Neural cell (in vitro differentiated cells): ENCODE results near the gene CPNE2. TPM values are rescaled to one million over a fixed set of nuclear protein-coding genes. Genes with fewer than 3 reads are reported as not detected.

Experiments
- H2AFZ ChIP-seq: fragments of 200-600, 300-800 bp; sonication (generic), shearing (Covaris generic); 2 replicates; pipeline ENCODE4 v1.6.0; 2014; ENCODE audit warnings: low read depth, mild to moderate bottlenecking, antibody characterized with exemption, low read length, moderate library complexity
- H3F3A ChIP-seq: fragments of 200-600 bp; shearing (Covaris generic); 2 replicates; pipeline ENCODE4 v1.6.1; 2016; ENCODE audit warnings: mild to moderate bottlenecking, moderate library complexity, mixed read lengths, antibody characterized with exemption, low read length; ENCODE audit not compliant: insufficient read depth, poor library complexity, severe bottlenecking
- H3K27ac ChIP-seq: fragments of 200-600, 300-800 bp; sonication (generic), shearing (Covaris generic); 2 replicates; pipeline ENCODE4 v1.5.1; 2014; ENCODE audit warnings: mild to moderate bottlenecking, low read length, moderate library complexity
- H3K27me3 ChIP-seq: fragments of 300-800, 200-600 bp; sonication (generic), shearing (Covaris generic); 2 replicates; pipeline ENCODE4 v1.6.0; 2014; ENCODE audit warnings: mild to moderate bottlenecking, low read depth, low read length, moderate library complexity; ENCODE audit not compliant: insufficient read depth
- H3K36me3 ChIP-seq: fragments of 300-800, 200-600 bp; sonication (generic), shearing (Covaris generic); 2 replicates; pipeline ENCODE4 v1.5.1; 2014; ENCODE audit warnings: mild to moderate bottlenecking, antibody characterized with exemption, low read length, moderate library complexity; ENCODE audit not compliant: insufficient read depth
- H3K4me2 ChIP-seq: fragments of 300-800, 200-600 bp; sonication (generic), shearing (Covaris generic); 2 replicates; pipeline ENCODE4 v1.6.0; 2014; ENCODE audit warnings: mild to moderate bottlenecking, low read length
- H3K4me3 ChIP-seq: fragments of 300-800, 200-600 bp; sonication (generic), shearing (Covaris generic); 2 replicates; pipeline ENCODE4 v1.5.1; 2014; ENCODE audit warnings: mild to moderate bottlenecking, low read length, moderate library complexity
- H3K79me2 ChIP-seq: fragments of 200-600 bp; shearing (Covaris generic); replicated peaks from 2 replicates; pipeline ENCODE4 v1.6.0; 2014; ENCODE audit warnings: mild to moderate bottlenecking, low read length, moderate library complexity; ENCODE audit not compliant: insufficient read depth
- H3K9ac ChIP-seq: fragments of 300-800, 200-600 bp; sonication (generic), shearing (Covaris generic); 2 replicates; pipeline ENCODE4 v1.6.1; 2016; ENCODE audit warnings: mild to moderate bottlenecking, low read length, mixed read lengths
- H3K9me2 ChIP-seq: fragments of 200-600 bp; shearing (Covaris generic); 2 replicates; pipeline ENCODE4 v1.6.1; 2016; ENCODE audit warnings: mild to moderate bottlenecking, low read length, mixed read lengths; ENCODE audit not compliant: insufficient read depth
- H3K9me3 ChIP-seq: fragments of 200-600, 300-800 bp; sonication (generic), shearing (Covaris generic); 2 replicates; pipeline ENCODE4 v1.6.1; 2016; ENCODE audit warnings: mild to moderate bottlenecking, mixed run types, low read length, moderate library complexity, mixed read lengths
- H4K20me1 ChIP-seq: fragments of 200-600 bp; shearing (Covaris generic); 2 replicates; pipeline ENCODE4 v1.6.1; 2016; ENCODE audit warnings: mild to moderate bottlenecking, mixed run types; ENCODE audit not compliant: insufficient read depth
- CTCF ChIP-seq: fragments of 450-650 bp; IDR thresholded peaks from 2 replicates; pipeline ENCODE4 v1.5.1; 2014; ENCODE audit warnings: antibody characterized with exemption, mild to moderate bottlenecking, moderate library complexity; ENCODE audit not compliant: poor library complexity, severe bottlenecking
- EP300 ChIP-seq: fragments of 450-650 bp; conservative IDR thresholded peaks from 2 replicates; pipeline ENCODE4 v1.6.1; 2014; ENCODE audit warnings: antibody characterized with exemption, mild to moderate bottlenecking, moderate library complexity; ENCODE audit not compliant: poor library complexity, severe bottlenecking
- EZH2 ChIP-seq: fragments of 200-600, 300-800 bp; shearing (Covaris generic), sonication (generic); IDR thresholded peaks from 2 replicates; pipeline ENCODE4 v1.6.1; 2014; ENCODE audit warnings: antibody characterized with exemption, low read length, borderline replicate concordance, mild to moderate bottlenecking; ENCODE audit not compliant: insufficient read depth, poor library complexity, severe bottlenecking
- MXI1 ChIP-seq: fragments of 450-650 bp; conservative IDR thresholded peaks from 2 replicates; pipeline ENCODE4 v1.6.1; 2014; ENCODE audit warnings: antibody characterized with exemption, mild to moderate bottlenecking; ENCODE audit not compliant: poor library complexity, severe bottlenecking
- POLR2AphosphoS5 ChIP-seq: IDR thresholded peaks from 2 replicates; pipeline ENCODE4 v1.6.1; 2012
- RAD21 ChIP-seq: fragments of 450-650 bp; conservative IDR thresholded peaks from 2 replicates; pipeline ENCODE4 v1.6.1; 2014; ENCODE audit warnings: antibody characterized with exemption, mild to moderate bottlenecking, moderate library complexity
- SMC3 ChIP-seq: fragments of 450-650 bp; conservative IDR thresholded peaks from 2 replicates; pipeline ENCODE4 v1.6.1; 2014; ENCODE audit warnings: antibody characterized with exemption, mild to moderate bottlenecking, moderate library complexity; ENCODE audit not compliant: poor library complexity
- TAF1 ChIP-seq: IDR thresholded peaks from 2 replicates; pipeline ENCODE4 v1.6.1; 2012; ENCODE audit warnings: low read depth
- polyA plus RNA-seq: library from polyadenylated mRNA; depleted of rRNA; stranded (reverse); fragments of >200 nt; gene quantifications from 2 replicates; pipeline ENCODE4 v1.2.3, GENCODE V29; 2014
- TF ChIP-seq, protein P1 (sequence below): IDR thresholded peaks from 2 replicates; pipeline ENCODE4 v1.6.1; 2012; ENCODE audit warnings: borderline replicate concordance

Gene CPNE2
- polyA plus RNA-seq, 1 donor from 2014 or later: 18.6 TPM

GRCh38 chr16:57102888-57103851 is 10.8 kb downstream of the CPNE2 start:
- Histone ChIP-seq H3K9ac (no peak overlapping the region), H4K20me1 (no peaks in the 10 kb centered on the region), H3K4me2 (no peak overlapping the region), H2AFZ (no peak overlapping the region), H3K4me3 (no peak overlapping the region), H3K79me2 (no peaks in the 10 kb centered on the region), H3K36me3 (no peaks in the 10 kb centered on the region), H3F3A (no peaks in the 10 kb centered on the region), H3K27ac (no peak overlapping the region), H3K27me3 (no peaks in the 10 kb centered on the region), H3K9me2 (no peaks in the 10 kb centered on the region), H3K9me3 (no peaks in the 10 kb centered on the region)
- TF ChIP-seq RAD21 (no peak), SMC3 (no peak), POLR2AphosphoS5 (no peak), TAF1 (no peak), EZH2 (no peak), EP300 (no peak), MXI1 (no peak), CTCF (no peak)
- TF ChIP-seq, protein P1, sequence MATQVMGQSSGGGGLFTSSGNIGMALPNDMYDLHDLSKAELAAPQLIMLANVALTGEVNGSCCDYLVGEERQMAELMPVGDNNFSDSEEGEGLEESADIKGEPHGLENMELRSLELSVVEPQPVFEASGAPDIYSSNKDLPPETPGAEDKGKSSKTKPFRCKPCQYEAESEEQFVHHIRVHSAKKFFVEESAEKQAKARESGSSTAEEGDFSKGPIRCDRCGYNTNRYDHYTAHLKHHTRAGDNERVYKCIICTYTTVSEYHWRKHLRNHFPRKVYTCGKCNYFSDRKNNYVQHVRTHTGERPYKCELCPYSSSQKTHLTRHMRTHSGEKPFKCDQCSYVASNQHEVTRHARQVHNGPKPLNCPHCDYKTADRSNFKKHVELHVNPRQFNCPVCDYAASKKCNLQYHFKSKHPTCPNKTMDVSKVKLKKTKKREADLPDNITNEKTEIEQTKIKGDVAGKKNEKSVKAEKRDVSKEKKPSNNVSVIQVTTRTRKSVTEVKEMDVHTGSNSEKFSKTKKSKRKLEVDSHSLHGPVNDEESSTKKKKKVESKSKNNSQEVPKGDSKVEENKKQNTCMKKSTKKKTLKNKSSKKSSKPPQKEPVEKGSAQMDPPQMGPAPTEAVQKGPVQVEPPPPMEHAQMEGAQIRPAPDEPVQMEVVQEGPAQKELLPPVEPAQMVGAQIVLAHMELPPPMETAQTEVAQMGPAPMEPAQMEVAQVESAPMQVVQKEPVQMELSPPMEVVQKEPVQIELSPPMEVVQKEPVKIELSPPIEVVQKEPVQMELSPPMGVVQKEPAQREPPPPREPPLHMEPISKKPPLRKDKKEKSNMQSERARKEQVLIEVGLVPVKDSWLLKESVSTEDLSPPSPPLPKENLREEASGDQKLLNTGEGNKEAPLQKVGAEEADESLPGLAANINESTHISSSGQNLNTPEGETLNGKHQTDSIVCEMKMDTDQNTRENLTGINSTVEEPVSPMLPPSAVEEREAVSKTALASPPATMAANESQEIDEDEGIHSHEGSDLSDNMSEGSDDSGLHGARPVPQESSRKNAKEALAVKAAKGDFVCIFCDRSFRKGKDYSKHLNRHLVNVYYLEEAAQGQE: no peak

GRCh38 chr16:57104706-57105105 is 12.3 kb downstream of the CPNE2 start:
- Histone ChIP-seq H3K9me2 (no peaks in the 10 kb centered on the region), H3F3A (no peaks in the 10 kb centered on the region), H4K20me1 (no peaks in the 10 kb centered on the region), H3K4me2 (no peak overlapping the region), H3K27ac (no peak overlapping the region), H3K9me3 (no peaks in the 10 kb centered on the region), H2AFZ (no peak overlapping the region), H3K36me3 (no peaks in the 10 kb centered on the region), H3K27me3 (no peaks in the 10 kb centered on the region), H3K79me2 (no peaks in the 10 kb centered on the region), H3K4me3 (no peak overlapping the region), H3K9ac (no peak overlapping the region)
- TF ChIP-seq, protein P1: no peak
- TF ChIP-seq EP300 (no peak), EZH2 (no peak), CTCF (no peak), POLR2AphosphoS5 (no peak), TAF1 (no peak), SMC3 (no peak), MXI1 (no peak), RAD21 (no peak)
